A549 (cell line): ENCODE measurements around the gene TRIM2.

Source experiments
- ATOH8 ChIP-seq: fragments of 250-450 bp; sonication (Bioruptor Pico); IDR thresholded peaks from 2 replicates; pipeline ENCODE4 v1.5.0; 2020; ENCODE audit warnings: low read depth, mild to moderate bottlenecking, moderate library complexity
- CTCF ChIP-seq: fragments of >200 bp; sonication (Bioruptor Twin); formaldehyde crosslinking; IDR thresholded peaks from 3 replicates; pipeline ENCODE4 v1.5.1; 2016
- HDAC2 ChIP-seq: fragments of 200-600 bp; sonication (generic); IDR thresholded peaks from 2 replicates; pipeline ENCODE4 v1.6.1; 2016
- HOXB5 ChIP-seq: fragments of 250-450 bp; sonication (Bioruptor Pico); IDR thresholded peaks from 2 replicates; pipeline ENCODE4 v1.5.0; 2020; ENCODE audit warnings: mild to moderate bottlenecking, moderate library complexity
- MAX ChIP-seq: IDR thresholded peaks from 2 replicates; pipeline ENCODE4 v1.6.1; 2012
- MYC ChIP-seq: IDR thresholded peaks from 2 replicates; pipeline ENCODE4 v1.6.1; 2012; ENCODE audit warnings: mild to moderate bottlenecking, inconsistent platforms, low read length, improper control_type of control experiment, borderline replicate concordance
- POLR2A ChIP-seq: IDR thresholded peaks from 2 replicates; pipeline ENCODE4 v1.6.1; 2012; ENCODE audit warnings: mild to moderate bottlenecking, low read length
- ZFP36 ChIP-seq: fragments of 450-650 bp; IDR thresholded peaks from 2 replicates; pipeline ENCODE4 v1.6.1; 2014; ENCODE audit warnings: borderline replicate concordance; ENCODE audit not compliant: partially characterized antibody

GRCh38 chr4:153234885-153235284 lies 30.6 kb downstream of the TRIM2 start:
- TF ChIP-seq HDAC2 (no peak), CTCF (no peak), POLR2A (no peak), HOXB5 (CRISPR knock-in tag) (no peak), MAX (no peak), ATOH8 (CRISPR knock-in tag) (no peak), ZFP36 (no peak), MYC (no peak)
